ENCODE results near the gene CNN2. TPM values are rescaled to one million over a fixed set of nuclear protein-coding genes. Genes with fewer than 3 reads are reported as not detected.
A peak's percentile ranks its signal among the peaks of the same experiment; 100 is the strongest.

CNN2 gene
- total RNA-seq, result 10 to 100 TPM; 39.2 to 57.6 (median 48.2) TPM

- Histone ChIP-seq H3K9me3 (no peaks in the 10 kb centered on the region), H3K4me3 (peak within 1 kb of the TSS; percentile 44 to 87 (median 72)), H3K4me1 (peaks cover 21 to 56% (median 41%) of the 10 kb centered on the region in 4 donors), H3K36me3 (no peaks in the 10 kb centered on the region), H3K27ac (peak within 1 kb of the TSS; percentile 91 to 97 (median 94)), H3K27me3 (no peaks in the 10 kb centered on the region)
- in situ Hi-C loops (cut with MboI; ENCODE audit: low pct_ligation_motif_present in 1 of 4, low pct_unique_long_range_greater_than_20kb in 1 of 4, low sequenced_read_pairs in 3 of 4) (no loop called here), intact Hi-C loops (cut with DNase I; ENCODE audit: low total_unique reads) (loop anchor here (10.0 kb wide), 1 partner anchor 219 kb away; the partner anchor contains the start of genes ATP5F1D and MIDN)
- DNase-seq, result peak; percentile 87
- TF ChIP-seq POLR2A (IDR thresholded peaks at IDR 0.05) (peak; percentile 83), POLR2AphosphoS5 (IDR thresholded peaks at IDR 0.05) (peak; percentile 86 to 97 (median 93)), EP300 (IDR thresholded peaks at IDR 0.05; ENCODE audit: low read depth) (no peak), CTCF (IDR thresholded peaks at IDR 0.05) (no peak)
- 11 to 30% methylated on average over 3 to 24 of the region's 63 CpGs for WGBS, 2 donors (ENCODE audit: low coverage in 1 of 2)
Measured at GRCh38 chr19:1025960-1026782, at the start of gene CNN2. TSS of gene CNN2 (plus strand) at chr19:1026608. CDS start at chr19:1026662, 54 bp downstream.

- TF ChIP-seq POLR2AphosphoS5 (IDR thresholded peaks at IDR 0.05), result no peak
- no peak for TF ChIP-seq POLR2A (IDR thresholded peaks at IDR 0.05)
- TF ChIP-seq EP300 (IDR thresholded peaks at IDR 0.05; ENCODE audit: low read depth), result no peak
- no peak for TF ChIP-seq CTCF (IDR thresholded peaks at IDR 0.05)
- intact Hi-C loops (cut with DNase I; ENCODE audit: low total_unique reads), result loop anchor here (10.0 kb wide), 1 partner anchor 212 kb away; no protein-coding TSS in a partner anchor
- in situ Hi-C loops (cut with MboI; ENCODE audit: low pct_ligation_motif_present in 1 of 4, low pct_unique_long_range_greater_than_20kb in 1 of 4, low sequenced_read_pairs in 3 of 4), result loop anchor here in 1 of 4 donors (25.0 kb wide), 1 partner anchor 115 kb away; the partner anchor contains the start of genes CFD and ELANE
Measured at GRCh38 chr19:977058-977464, 49.3 kb upstream of the CNN2 start.

GRCh38 chr19:979318-979741 is 47.1 kb upstream of the CNN2 start:
- H3K36me3 ChIP-seq, result no peaks in the 10 kb centered on the region
- WGBS, 2 donors (ENCODE audit: low coverage in 1 of 2), result 76% methylated on average over 19 of the region's 19 CpGs; no CpG with 5 or more reads in 1 of the 2 donors
- H3K27ac ChIP-seq, result no peak overlapping the region
- H3K9me3 ChIP-seq, result no peaks in the 10 kb centered on the region
- DNase-seq, result no peak
- no peak overlapping the region for H3K4me3 ChIP-seq
- TF ChIP-seq CTCF (IDR thresholded peaks at IDR 0.05) (no peak), POLR2A (IDR thresholded peaks at IDR 0.05) (no peak), EP300 (IDR thresholded peaks at IDR 0.05; ENCODE audit: low read depth) (no peak), POLR2AphosphoS5 (IDR thresholded peaks at IDR 0.05) (no peak)
- intact Hi-C loops (cut with DNase I; ENCODE audit: low total_unique reads) (loop anchor here (10.0 kb wide), 1 partner anchor 215 kb away; no protein-coding TSS in a partner anchor), in situ Hi-C loops (cut with MboI; ENCODE audit: low pct_ligation_motif_present in 1 of 4, low pct_unique_long_range_greater_than_20kb in 1 of 4, low sequenced_read_pairs in 3 of 4) (loop anchor here in 1 of 4 donors (25.0 kb wide), 1 partner anchor 117 kb away; the partner anchor contains the start of genes CFD and ELANE)
- peaks cover 11 to 17% (median 15%) of the 10 kb centered on the region in 4 donors for H3K4me1 ChIP-seq
- H3K27me3 ChIP-seq, result peaks cover 6% of the 10 kb centered on the region

More at GRCh38 chr19:977058-977464, 49.3 kb upstream of the CNN2 start:
- H3K4me3 ChIP-seq, result no peak overlapping the region
- no peak for DNase-seq
- H3K36me3 ChIP-seq, result peaks cover 0 to 2% (median 0%) of the 10 kb centered on the region in 4 donors
- H3K9me3 ChIP-seq, result no peaks in the 10 kb centered on the region
- no peak overlapping the region for H3K27ac ChIP-seq
- H3K4me1 ChIP-seq, result no peaks in the 10 kb centered on the region
- peaks cover 6% of the 10 kb centered on the region for H3K27me3 ChIP-seq
- 78% methylated on average over 23 of the region's 24 CpGs; no CpG with 5 or more reads in 1 of the 2 donors for WGBS, 2 donors (ENCODE audit: low coverage in 1 of 2)

Measured in transverse colon (tissue), 4 donors.